Mesothelial cell of epicardium (in vitro differentiated cells): ENCODE measurements around the gene HOXD10. TPM values are rescaled to one million over a fixed set of nuclear protein-coding genes. Genes with fewer than 3 reads are reported as not detected.

Experiments
- DNase-seq, 2 experiments: peaks; one replicate each; pipeline ENCODE4 v3.0.0; 2021; ENCODE audit warnings: low spot score in 2 of 2; ENCODE audit not compliant: unreplicated experiment in 2 of 2
- H3K27ac Mint-ChIP-seq: 2 replicates; pipeline ENCODE4 v1.8.0; 2021; ENCODE audit warnings: mixed read lengths
- H3K27me3 Mint-ChIP-seq: 2 replicates; pipeline ENCODE4 v1.8.0; 2021; ENCODE audit warnings: low read depth, mixed read lengths
- H3K36me3 Mint-ChIP-seq: 2 replicates; pipeline ENCODE4 v1.8.0; 2021; ENCODE audit warnings: mixed read lengths
- H3K4me1 Mint-ChIP-seq: 2 replicates; pipeline ENCODE4 v1.8.0; 2021; ENCODE audit warnings: mixed read lengths
- H3K4me3 Mint-ChIP-seq: 2 replicates; pipeline ENCODE4 v1.8.0; 2021; ENCODE audit warnings: mild to moderate bottlenecking, moderate library complexity, mixed read lengths
- H3K9me3 Mint-ChIP-seq: 2 replicates; pipeline ENCODE4 v1.8.0; 2021; ENCODE audit warnings: mixed read lengths
- CTCF ChIP-seq: fragments of 200-600 bp; sonication (generic); IDR thresholded peaks from one replicate; pipeline ENCODE4 v1.5.0; 2021; ENCODE audit warnings: antibody characterized with exemption; ENCODE audit not compliant: unreplicated experiment
- total RNA-seq: library from RNA; stranded (reverse); gene quantifications from 3 replicates; pipeline ENCODE4 v1.2.1, GENCODE V29; 2021

HOXD10 gene
- total RNA-seq, 1 donor from 2014 or later = 3.2 TPM

- no peaks in the 10 kb centered on the region for H3K36me3 Mint-ChIP-seq
- no peak for TF ChIP-seq CTCF
- no peaks in the 10 kb centered on the region for H3K9me3 Mint-ChIP-seq
- no peak for DNase-seq
- no peak overlapping the region for H3K27ac Mint-ChIP-seq
- no peak overlapping the region for H3K4me3 Mint-ChIP-seq
- peaks cover 95% of the 10 kb centered on the region for H3K27me3 Mint-ChIP-seq
- peaks cover 19% of the 10 kb centered on the region for H3K4me1 Mint-ChIP-seq
These were observed 8.6 kb downstream of the HOXD10 start for GRCh38 chr2:176124947-176125771.

GRCh38 chr2:176125772-176126054, 9.1 kb downstream of the HOXD10 start:
- Mint-ChIP-seq H3K27ac (no peak overlapping the region), H3K9me3 (no peaks in the 10 kb centered on the region), H3K4me3 (no peak overlapping the region), H3K4me1 (peaks cover 21% of the 10 kb centered on the region), H3K27me3 (peaks cover 91% of the 10 kb centered on the region), H3K36me3 (no peaks in the 10 kb centered on the region)
- TF ChIP-seq CTCF = no peak
- DNase-seq = no peak

DNA sequence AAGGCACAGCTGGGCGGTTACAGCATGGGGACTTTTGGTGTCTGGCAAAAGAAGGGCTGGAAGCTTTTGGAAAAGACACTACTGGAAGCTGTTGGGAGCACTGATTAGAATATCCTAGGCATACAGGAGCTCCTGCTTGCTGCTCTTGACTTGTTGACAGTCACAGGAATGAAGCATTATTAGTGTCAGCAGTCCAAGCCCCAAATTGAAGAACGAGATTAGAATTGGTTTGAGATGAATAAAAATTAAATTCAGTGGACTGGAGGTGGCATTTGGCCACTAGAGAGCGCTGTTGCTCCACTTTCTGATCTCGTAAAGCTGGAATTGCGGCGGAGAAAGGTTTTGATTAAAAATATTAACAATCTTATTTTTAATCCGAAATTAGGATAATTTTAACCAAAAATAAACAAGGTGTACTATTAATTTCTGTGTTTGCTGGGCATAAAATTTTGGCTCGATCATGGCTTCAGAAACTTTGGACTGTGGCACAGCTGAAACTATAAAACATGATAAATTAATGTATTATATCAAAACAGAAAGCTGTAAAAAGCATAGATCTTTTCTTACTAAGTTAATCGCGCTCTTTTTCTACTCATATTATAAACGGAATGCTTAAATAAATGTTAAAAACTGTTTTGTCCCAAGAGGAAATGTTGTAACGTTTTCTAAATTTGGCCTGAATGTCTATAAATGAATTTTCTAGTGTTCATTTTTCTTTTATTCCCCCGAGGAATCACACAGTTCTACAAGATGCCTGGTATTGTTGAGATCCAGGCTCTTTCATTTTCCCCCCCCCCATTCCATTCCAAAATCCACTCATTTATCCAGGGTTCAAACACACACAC, 10.6 kb downstream of the HOXD10 start:
- H3K36me3 Mint-ChIP-seq = no peaks in the 10 kb centered on the region
- no peak overlapping the region for H3K4me3 Mint-ChIP-seq
- no peak overlapping the region for H3K27ac Mint-ChIP-seq
- H3K9me3 Mint-ChIP-seq = no peaks in the 10 kb centered on the region
- peaks cover 91% of the 10 kb centered on the region for H3K27me3 Mint-ChIP-seq
- H3K4me1 Mint-ChIP-seq = peaks cover 23% of the 10 kb centered on the region
- peak; percentile 92 for TF ChIP-seq CTCF
- peak in 1 of 2 experiments; percentile 84 for DNase-seq

- no peaks in the 10 kb centered on the region for H3K36me3 Mint-ChIP-seq
- TF ChIP-seq CTCF = no peak
- H3K9me3 Mint-ChIP-seq = no peaks in the 10 kb centered on the region
- no peak overlapping the region for H3K4me3 Mint-ChIP-seq
- peaks cover 91% of the 10 kb centered on the region for H3K27me3 Mint-ChIP-seq
- no peak overlapping the region for H3K27ac Mint-ChIP-seq
- DNase-seq = no peak
- H3K4me1 Mint-ChIP-seq = peaks cover 23% of the 10 kb centered on the region
These were observed 11.1 kb downstream of the HOXD10 start for GRCh38 chr2:176127774-176128072.

DNA sequence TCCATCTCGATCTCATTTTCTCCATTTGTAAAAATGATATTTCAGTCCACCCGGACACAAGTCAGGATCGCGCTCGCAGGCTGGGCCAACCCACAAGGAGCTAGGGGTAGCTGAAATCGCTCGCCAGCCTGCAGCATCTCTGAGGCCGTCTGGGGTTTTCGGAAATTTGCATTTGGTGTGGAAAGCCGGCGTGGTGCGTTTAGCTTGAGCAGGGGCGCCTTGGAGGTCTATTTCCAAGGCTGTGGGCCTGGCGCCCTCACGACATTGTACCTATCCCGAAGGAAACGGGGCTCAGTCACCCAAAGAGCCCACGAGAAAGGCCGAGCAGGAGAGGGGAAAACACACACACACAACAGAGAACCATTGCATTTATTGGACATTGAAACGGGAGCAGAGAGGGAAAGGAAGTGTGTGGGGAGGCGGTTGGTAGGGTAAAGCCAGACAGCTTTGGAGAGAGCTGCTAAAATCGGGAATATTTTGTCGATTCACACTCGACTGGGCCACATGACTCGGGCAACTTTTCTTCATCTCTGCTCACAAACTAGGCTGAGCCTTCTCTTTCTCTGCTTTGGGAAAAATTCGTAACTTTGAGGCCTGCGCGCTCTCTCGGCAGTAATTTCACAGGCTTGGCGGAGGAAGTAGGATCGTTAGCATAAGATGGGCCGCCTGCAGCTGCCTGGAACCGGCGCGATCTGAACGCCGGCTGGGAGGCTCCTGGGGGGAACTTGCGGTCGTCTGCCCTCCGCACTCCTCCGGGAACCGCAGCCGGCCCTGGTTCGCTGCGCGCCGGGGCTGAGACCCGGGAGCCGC, 11.8 kb downstream of the HOXD10 start:
- Mint-ChIP-seq H3K36me3 (no peaks in the 10 kb centered on the region), H3K9me3 (no peaks in the 10 kb centered on the region), H3K27ac (no peak overlapping the region), H3K27me3 (peaks cover 93% of the 10 kb centered on the region), H3K4me1 (peaks cover 23% of the 10 kb centered on the region), H3K4me3 (peak overlapping the region; percentile 37)
- no peak for DNase-seq
- no peak for TF ChIP-seq CTCF
